SK-N-SH (cell line): ENCODE data around the gene PTCRA.

Source experiments
- CTCF ChIP-seq: fragments of 200-600 bp; sonication (generic); IDR thresholded peaks from 2 replicates; pipeline ENCODE4 v1.6.1; 2017; ENCODE audit warnings: antibody characterized with exemption, mild to moderate bottlenecking, moderate library complexity
- EP300 ChIP-seq, 2 experiments: IDR thresholded peaks; 2 replicates each; pipeline versions ENCODE4 v1.4.0 to v1.6.1; 2012; ENCODE audit warnings: borderline replicate concordance in 1 of 2, low read depth in 1 of 2, low read length in 1 of 2
- RXRA ChIP-seq: IDR thresholded peaks from 2 replicates; pipeline ENCODE4 v1.4.0; 2012; ENCODE audit warnings: low read depth, mild to moderate bottlenecking, borderline replicate concordance
- SMC3 ChIP-seq: IDR thresholded peaks from 2 replicates; pipeline ENCODE4 v1.6.1; 2012; ENCODE audit warnings: low read depth, low read length, improper control_type of control experiment
- TAF1 ChIP-seq: IDR thresholded peaks from 2 replicates; pipeline ENCODE4 v1.6.1; 2012; ENCODE audit warnings: low read depth, mild to moderate bottlenecking, low read length, moderate library complexity, borderline replicate concordance

- TF ChIP-seq RXRA (no peak), EP300 (IDR thresholded peaks at IDR 0.05; ENCODE audit: borderline replicate concordance in 1 of 2, low read depth in 1 of 2, low read length in 1 of 2) (no peak), CTCF (no peak), SMC3 (no peak), TAF1 (no peak)
These were observed 56.0 kb downstream of the PTCRA start for GRCh38 chr6:42971746-42972327.
